AG20443 (cell line): Measurements from ENCODE around the gene RBKS.

Experiments
- DNase-seq: peaks from one replicate; pipeline ENCODE4 v3.0.0; 2012; ENCODE audit warnings: low spot score, mixed read lengths

The RBKS gene

GRCh38 chr2:27735263-27735904 lies 154.8 kb downstream of the RBKS start:
- peak; percentile 93 for DNase-seq

DNA sequence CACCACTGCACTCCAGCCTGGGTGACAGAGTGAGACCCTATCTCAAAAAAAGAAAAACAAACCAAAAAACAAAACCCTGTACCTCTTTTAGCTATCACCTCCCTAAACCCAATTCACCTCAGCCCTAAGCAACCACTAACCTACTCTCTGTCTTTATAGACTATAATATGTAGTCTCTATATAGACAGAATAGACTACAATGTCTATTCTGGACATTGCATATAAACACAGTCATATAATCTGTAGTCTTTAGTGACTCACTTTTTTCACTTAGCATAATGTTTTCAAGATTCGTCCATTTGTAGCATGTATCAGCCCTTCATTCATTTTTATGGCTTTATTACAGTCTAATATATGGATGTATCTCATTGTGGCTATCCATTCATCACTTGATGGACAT lies 155.9 kb downstream of the RBKS start:
- no peak for DNase-seq
